GM12875 (cell line): ENCODE data around the gene OR1L8.
"Not testable (repeated sequence)": the region's sequence is repeated elsewhere in the genome, so short reads cannot be mapped to it uniquely, and the experiment has no call there.

Source experiments
- H3K4me3 ChIP-seq: one replicate; pipeline ENCODE4 v1.5.1; 2011; ENCODE audit warnings: low read depth, low read length, control low read depth
- CTCF ChIP-seq: IDR thresholded peaks from 2 replicates; pipeline ENCODE4 v1.5.1; 2011; ENCODE audit warnings: low read depth, mild to moderate bottlenecking, control low read depth, inconsistent platforms, low read length, moderate library complexity, borderline replicate concordance; ENCODE audit not compliant: insufficient read depth

The OR1L8 gene

GRCh38 chr9:122546196-122546595 lies 37.0 kb downstream of the OR1L8 start:
- no peak for TF ChIP-seq CTCF
- no peak overlapping the region for H3K4me3 ChIP-seq

GRCh38 chr9:122538757-122539156 lies 44.4 kb downstream of the OR1L8 start:
- TF ChIP-seq CTCF, result no peak

GRCh38 chr9:122537066-122537465 lies 46.1 kb downstream of the OR1L8 start:
- H3K4me3 ChIP-seq, result not testable (repeated sequence)

More at GRCh38 chr9:122538757-122539156, 44.4 kb downstream of the OR1L8 start:
- H3K4me3 ChIP-seq, result no peak overlapping the region

- no peak overlapping the region for H3K4me3 ChIP-seq
- TF ChIP-seq CTCF, result no peak
Measured at GRCh38 chr9:122536134-122536533, 47.0 kb downstream of the OR1L8 start.

GRCh38 chr9:122531157-122531556 lies 52.0 kb downstream of the OR1L8 start:
- H3K4me3 ChIP-seq, result not testable (repeated sequence)

- TF ChIP-seq CTCF, result no peak
- no peak within 1 kb of the TSS for H3K4me3 ChIP-seq
Measured at GRCh38 chr9:122527193-122527592, 56.0 kb downstream of the OR1L8 start, which contains the start of gene OR1N1. TSS of gene OR1N1 (minus strand) at chr9:122527293. CDS start at chr9:122527293, 0 bp downstream.

- TF ChIP-seq CTCF, result no peak
- no peak overlapping the region for H3K4me3 ChIP-seq
Measured at GRCh38 chr9:122526602-122527001, 56.6 kb downstream of the OR1L8 start.

- TF ChIP-seq CTCF, result no peak
- no peak overlapping the region for H3K4me3 ChIP-seq
Measured at GRCh38 chr9:122519376-122519775, 63.8 kb downstream of the OR1L8 start.
